Activated CD4-positive, alpha-beta T cell treated with anti-CD3 and anti-CD28 coated beads, Interleukin-2, amount 10 ng/mL, durations not matched to agents 24 days and 14 days (primary cell): Measurements from ENCODE around the gene KLHL24. TPM values are rescaled to one million over a fixed set of nuclear protein-coding genes. Genes with fewer than 3 reads are reported as not detected.
"Not testable (repeated sequence)": the region's sequence is repeated elsewhere in the genome, so short reads cannot be mapped to it uniquely, and the experiment has no call there.

ENCODE experiments used
- DNase-seq: peaks from one replicate; pipeline ENCODE4 v3.0.0; 2022
- H3K27ac Mint-ChIP-seq: one replicate; pipeline ENCODE4 v1.8.0; 2022; ENCODE audit warnings: mild to moderate bottlenecking, mixed read lengths
- H3K27me3 Mint-ChIP-seq: one replicate; pipeline ENCODE4 v1.8.0; 2022; ENCODE audit warnings: mixed read lengths
- H3K36me3 Mint-ChIP-seq: one replicate; pipeline ENCODE4 v1.8.0; 2022; ENCODE audit warnings: low read depth, mild to moderate bottlenecking, mixed read lengths
- H3K4me1 Mint-ChIP-seq: one replicate; pipeline ENCODE4 v1.8.0; 2021; ENCODE audit warnings: mixed read lengths
- H3K4me3 Mint-ChIP-seq: one replicate; pipeline ENCODE4 v1.8.0; 2022; ENCODE audit warnings: mild to moderate bottlenecking, moderate library complexity, mixed read lengths
- H3K9me3 Mint-ChIP-seq: one replicate; pipeline ENCODE4 v1.8.0; 2021; ENCODE audit warnings: mixed read lengths
- intact Hi-C: fragments of 100-400 bp; cut with micrococcal nuclease; formaldehyde crosslinking; loops from one replicate; pipeline ENCODE4 v1.15.1; 2023
- total RNA-seq: library from RNA; stranded (reverse); gene quantifications from 2 replicates; pipeline ENCODE4 v1.2.3, GENCODE V29; 2022

The KLHL24 gene
- total RNA-seq, 1 donor from 2014 or later, result 6.7 TPM

DNA sequence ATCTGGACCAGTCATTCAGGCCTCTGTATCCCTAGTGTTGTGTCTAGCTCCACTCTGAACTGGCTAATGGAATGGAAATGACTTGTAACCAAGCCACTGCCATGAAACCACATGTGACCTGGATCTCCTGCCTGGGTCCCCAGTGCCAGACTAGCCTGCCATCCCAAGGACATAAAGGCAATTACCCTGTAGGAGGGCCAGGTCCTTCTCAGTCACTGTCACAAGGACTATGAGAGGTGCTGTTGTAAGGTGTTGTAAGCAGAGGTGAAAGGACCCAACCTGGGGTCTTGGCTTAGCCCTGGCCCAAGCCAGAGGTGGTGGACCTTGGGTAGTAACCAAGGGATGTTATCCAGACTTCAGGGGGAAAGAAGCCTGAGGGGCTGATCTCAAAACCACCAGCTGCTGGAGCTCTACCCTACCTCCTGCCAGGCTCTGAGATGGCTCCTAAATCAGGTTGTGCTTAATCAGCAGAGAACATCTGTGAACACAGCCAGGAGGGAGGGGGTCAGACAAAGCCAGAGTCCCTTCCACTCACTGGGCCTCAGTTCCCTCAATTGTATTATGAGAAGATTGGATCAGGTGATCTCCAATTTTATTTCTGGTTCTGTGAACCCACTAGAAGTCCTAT lies 15.7 kb upstream of the KLHL24 start:
- no peak for DNase-seq
- Mint-ChIP-seq H3K36me3 (no peaks in the 10 kb centered on the region), H3K4me3 (no peak overlapping the region), H3K9me3 (no peaks in the 10 kb centered on the region), H3K27ac (no peak overlapping the region), H3K27me3 (peaks cover 10% of the 10 kb centered on the region), H3K4me1 (no peaks in the 10 kb centered on the region)
- intact Hi-C loops, result no loop called here

DNA sequence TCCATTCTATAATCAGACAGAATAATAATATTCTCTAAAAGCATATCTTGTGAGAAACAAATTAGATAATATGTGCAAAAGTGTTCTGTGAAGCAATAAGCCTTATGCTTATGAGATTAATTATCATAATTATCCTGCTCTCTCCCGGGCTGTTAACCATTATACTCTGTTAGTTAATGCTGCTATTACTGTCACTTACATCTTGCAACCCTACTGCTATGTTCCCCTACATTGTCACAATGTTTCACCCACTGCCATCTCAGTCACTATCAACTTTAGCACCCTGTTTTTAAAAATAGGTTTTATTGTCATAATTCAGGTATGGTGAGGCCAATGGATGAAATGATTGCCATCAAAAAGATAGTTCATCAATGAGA lies 15.2 kb upstream of the KLHL24 start:
- Mint-ChIP-seq H3K27ac (no peak overlapping the region), H3K27me3 (peaks cover 11% of the 10 kb centered on the region), H3K36me3 (no peaks in the 10 kb centered on the region), H3K4me1 (no peaks in the 10 kb centered on the region), H3K4me3 (no peak overlapping the region), H3K9me3 (no peaks in the 10 kb centered on the region)
- no peak for DNase-seq
- intact Hi-C loops, result no loop called here

GRCh38 chr3:183622473-183622872 lies 12.9 kb upstream of the KLHL24 start:
- H3K4me1 Mint-ChIP-seq, DNase-seq, intact Hi-C loops, H3K27ac Mint-ChIP-seq, H3K9me3 Mint-ChIP-seq, H3K36me3 Mint-ChIP-seq, H3K4me3 Mint-ChIP-seq: not testable (repeated sequence)
- peaks cover 11% of the 10 kb centered on the region for H3K27me3 Mint-ChIP-seq

DNA sequence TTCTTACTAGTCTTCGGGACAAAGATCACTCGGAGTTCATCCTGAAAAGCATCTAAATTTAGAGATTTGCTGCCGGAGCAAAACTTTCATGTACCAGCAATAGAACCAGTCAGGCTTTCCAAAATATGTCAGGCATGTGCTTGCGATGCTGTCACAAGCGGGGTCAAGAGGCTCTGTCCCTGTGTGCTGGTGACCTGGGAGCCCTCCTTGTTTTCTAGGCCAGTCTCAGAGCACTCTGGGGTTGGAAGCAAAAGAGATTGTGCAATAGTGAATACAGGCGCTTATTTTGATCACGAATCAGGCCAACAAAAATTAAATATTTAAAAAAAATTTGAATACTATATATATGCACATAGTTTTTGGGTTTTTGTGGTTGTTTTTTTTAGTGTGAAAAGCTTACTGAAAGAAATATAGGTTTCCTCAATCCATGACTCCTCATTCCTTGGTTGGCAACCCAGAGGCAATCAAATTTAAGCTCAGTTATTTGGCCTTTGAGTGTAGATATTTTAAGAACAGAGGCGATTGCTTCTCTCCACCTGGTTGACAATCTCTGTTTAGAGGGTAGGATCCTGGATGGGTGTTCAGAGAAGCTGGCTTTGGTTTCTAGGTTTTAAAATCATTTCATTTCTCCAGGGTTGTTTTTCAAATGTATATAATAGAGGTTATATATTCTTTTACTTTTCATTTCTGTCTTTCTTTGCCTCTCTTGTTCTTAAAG lies 8.4 kb upstream of the KLHL24 start:
- intact Hi-C loops, result no loop called here
- no peak overlapping the region for H3K27ac Mint-ChIP-seq
- H3K36me3 Mint-ChIP-seq, result no peaks in the 10 kb centered on the region
- DNase-seq, result no peak
- H3K4me3 Mint-ChIP-seq, result no peak overlapping the region
- H3K4me1 Mint-ChIP-seq, result no peaks in the 10 kb centered on the region
- no peaks in the 10 kb centered on the region for H3K9me3 Mint-ChIP-seq
- peaks cover 11% of the 10 kb centered on the region for H3K27me3 Mint-ChIP-seq

DNA sequence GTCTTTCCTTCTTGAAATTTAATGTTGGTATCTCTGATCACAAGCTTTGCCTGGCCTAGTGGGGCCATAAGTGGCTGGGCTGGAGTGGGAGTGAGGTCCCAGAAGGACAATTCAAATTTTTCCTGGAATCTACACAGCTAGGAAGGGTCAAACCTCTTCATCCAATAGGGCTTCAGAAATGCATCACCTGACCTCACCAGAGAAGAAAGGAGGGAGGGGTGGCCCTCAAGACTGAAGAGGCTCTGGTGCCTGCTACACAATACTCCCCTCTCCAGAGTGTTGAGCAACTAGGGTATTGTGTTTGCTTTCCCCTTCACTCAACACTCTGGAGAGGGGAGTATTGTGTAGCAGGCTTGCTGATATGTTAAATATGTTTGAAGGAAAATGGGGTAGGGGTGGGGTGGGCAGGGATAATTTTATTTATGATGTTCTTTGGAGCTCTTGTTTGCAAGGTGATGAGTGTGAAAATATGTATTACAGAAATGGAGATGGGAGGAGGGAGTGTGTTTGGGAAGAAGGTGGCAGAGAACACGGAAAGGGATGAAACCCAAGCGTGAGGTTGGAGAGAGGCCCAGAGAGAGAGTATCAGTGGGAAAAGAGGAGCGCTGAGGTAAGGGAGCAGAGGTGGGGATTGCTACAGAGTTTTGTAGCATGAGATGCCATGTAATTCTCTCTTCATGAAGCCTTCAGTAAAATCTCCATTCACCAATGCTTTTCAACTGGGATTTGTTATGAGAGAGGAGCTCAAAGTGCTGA lies 5.7 kb upstream of the KLHL24 start:
- DNase-seq, result peak; percentile 32
- Mint-ChIP-seq H3K4me3 (no peak overlapping the region), H3K27me3 (peaks cover under 1% of the 10 kb centered on the region), H3K36me3 (no peaks in the 10 kb centered on the region), H3K27ac (no peak overlapping the region), H3K4me1 (peaks cover under 1% of the 10 kb centered on the region), H3K9me3 (no peaks in the 10 kb centered on the region)
- intact Hi-C loops, result loop anchor here (10.0 kb wide), 1 partner anchor 385 kb away; the partner anchor contains the start of gene ABCC5

GRCh38 chr3:183631715-183632114 lies 3.7 kb upstream of the KLHL24 start:
- intact Hi-C loops, result loop anchor here (10.0 kb wide), 1 partner anchor 383 kb away; the partner anchor contains the start of gene ABCC5

DNA sequence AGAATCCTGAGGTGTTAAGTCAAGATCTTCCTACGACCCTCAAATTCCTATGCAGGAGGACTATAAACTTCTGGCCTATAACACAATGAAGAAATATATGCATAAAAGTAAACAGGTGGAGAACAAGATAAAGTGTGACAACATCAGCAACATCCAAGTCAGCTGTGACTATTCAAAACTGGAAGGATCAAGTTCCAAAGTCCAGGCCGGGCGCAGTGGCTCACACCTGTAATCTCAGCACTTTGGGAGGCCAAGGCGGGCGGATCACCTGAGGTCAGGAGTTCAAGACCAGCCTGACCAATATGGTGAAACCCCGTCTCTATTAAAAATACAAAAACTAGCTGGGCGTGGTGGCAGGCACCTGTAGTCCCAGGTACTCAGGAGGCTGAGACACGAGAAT lies 2.7 kb upstream of the KLHL24 start:
- peaks cover 17% of the 10 kb centered on the region for H3K4me1 Mint-ChIP-seq
- H3K36me3 Mint-ChIP-seq, H3K27ac Mint-ChIP-seq, H3K4me3 Mint-ChIP-seq, H3K27me3 Mint-ChIP-seq, H3K9me3 Mint-ChIP-seq, DNase-seq: not testable (repeated sequence)
- intact Hi-C loops, result loop anchor here (10.0 kb wide), 1 partner anchor 382 kb away; the partner anchor contains the start of gene ABCC5

More at GRCh38 chr3:183631715-183632114, 3.7 kb upstream of the KLHL24 start:
- H3K9me3 Mint-ChIP-seq, result no peaks in the 10 kb centered on the region
- DNase-seq, result no peak
- no peaks in the 10 kb centered on the region for H3K36me3 Mint-ChIP-seq
- no peaks in the 10 kb centered on the region for H3K27me3 Mint-ChIP-seq
- peaks cover 8% of the 10 kb centered on the region for H3K4me1 Mint-ChIP-seq
- H3K27ac Mint-ChIP-seq, result no peak overlapping the region
- H3K4me3 Mint-ChIP-seq, result no peak overlapping the region

DNA sequence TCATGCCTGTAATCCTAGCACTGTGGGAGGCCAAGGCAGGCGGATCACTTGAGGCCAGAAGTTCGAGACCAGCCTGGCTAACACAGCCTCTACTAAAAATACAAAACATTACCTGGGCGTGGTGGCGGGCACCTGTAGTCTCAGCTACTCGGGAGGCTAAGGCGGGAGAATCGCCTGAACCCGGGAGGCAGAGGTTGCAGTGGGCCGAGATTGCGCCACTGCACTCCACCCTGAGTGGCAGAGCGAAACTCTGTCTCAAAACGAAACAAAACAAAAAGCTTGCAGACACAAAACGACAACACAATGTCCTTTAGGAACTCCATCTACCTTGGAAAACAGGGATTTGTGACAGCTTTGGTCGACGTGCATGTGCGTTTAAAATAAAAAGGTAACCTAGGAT lies 716 bp upstream of the KLHL24 start:
- Mint-ChIP-seq H3K27ac (peak overlapping the region; percentile 96), H3K4me1 (peaks cover 20% of the 10 kb centered on the region), H3K36me3 (no peaks in the 10 kb centered on the region), H3K4me3 (peak overlapping the region; percentile 94), H3K27me3 (no peaks in the 10 kb centered on the region), H3K9me3 (no peaks in the 10 kb centered on the region)
- no peak for DNase-seq
- intact Hi-C loops, result loop anchor here (1.0 to 10.0 kb wide), 6 partner anchors 79 to 380 kb away; partner anchors contain the start of genes ABCC5 and KLHL6

DNA sequence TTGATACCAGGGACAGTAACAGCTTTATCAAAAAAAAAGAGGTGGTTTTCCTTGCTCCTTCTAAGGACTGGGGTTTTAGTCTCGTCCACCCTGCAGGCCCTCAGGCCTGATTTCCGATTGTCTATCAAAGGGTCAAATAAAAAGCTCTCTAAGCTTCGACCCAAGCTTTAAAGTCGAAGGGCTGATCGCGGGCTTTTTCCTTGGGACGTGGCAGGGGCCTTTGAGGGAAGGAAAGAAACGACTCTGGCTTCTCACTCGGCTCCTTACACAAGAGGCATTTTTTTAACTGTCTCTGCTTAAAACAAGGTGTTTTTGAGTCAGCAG lies 354 bp upstream of the KLHL24 start:
- Mint-ChIP-seq H3K36me3 (no peaks in the 10 kb centered on the region), H3K4me3 (peak overlapping the region; percentile 94), H3K9me3 (peaks cover 2% of the 10 kb centered on the region), H3K27ac (peak overlapping the region; percentile 96), H3K27me3 (no peaks in the 10 kb centered on the region), H3K4me1 (peaks cover 20% of the 10 kb centered on the region)
- DNase-seq, result no peak
- intact Hi-C loops, result loop anchor here (1.0 to 10.0 kb wide), 6 partner anchors 80 to 380 kb away; partner anchors contain the start of genes ABCC5 and KLHL6

- DNase-seq, result peak; percentile 98
- H3K9me3 Mint-ChIP-seq, result peaks cover 3% of the 10 kb centered on the region
- H3K27ac Mint-ChIP-seq, result peak overlapping the region; percentile 91
- H3K4me1 Mint-ChIP-seq, result peaks cover 20% of the 10 kb centered on the region
- H3K36me3 Mint-ChIP-seq, result no peaks in the 10 kb centered on the region
- H3K4me3 Mint-ChIP-seq, result peak overlapping the region; percentile 94
- intact Hi-C loops, result loop anchor here (1.0 to 10.0 kb wide), 7 partner anchors 62 to 726 kb away; partner anchors contain the start of genes ABCC5 and PARL
- H3K27me3 Mint-ChIP-seq, result no peaks in the 10 kb centered on the region
Observed at GRCh38 chr3:183636221-183637105, 1.0 kb downstream of the KLHL24 start.

DNA sequence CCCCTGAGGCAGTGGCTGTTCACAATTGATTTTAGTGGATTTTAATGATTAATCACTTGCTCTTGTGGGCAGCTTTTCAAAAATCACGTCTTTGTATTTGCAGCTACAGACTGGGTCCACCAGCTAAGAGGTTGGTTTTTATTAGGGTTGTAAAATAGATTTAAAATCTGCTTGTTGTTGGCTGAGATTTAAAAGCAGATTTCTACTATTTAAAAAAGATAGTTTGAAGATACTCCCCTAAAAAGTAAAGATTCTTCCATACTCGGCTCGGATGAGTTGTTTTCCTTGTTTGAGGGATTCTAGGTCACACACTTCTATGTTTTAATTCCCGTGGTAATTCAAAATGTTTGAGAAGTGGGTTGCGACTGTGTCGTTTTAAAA lies 1.7 kb downstream of the KLHL24 start:
- H3K27ac Mint-ChIP-seq, result peak overlapping the region; percentile 91
- no peak for DNase-seq

DNA sequence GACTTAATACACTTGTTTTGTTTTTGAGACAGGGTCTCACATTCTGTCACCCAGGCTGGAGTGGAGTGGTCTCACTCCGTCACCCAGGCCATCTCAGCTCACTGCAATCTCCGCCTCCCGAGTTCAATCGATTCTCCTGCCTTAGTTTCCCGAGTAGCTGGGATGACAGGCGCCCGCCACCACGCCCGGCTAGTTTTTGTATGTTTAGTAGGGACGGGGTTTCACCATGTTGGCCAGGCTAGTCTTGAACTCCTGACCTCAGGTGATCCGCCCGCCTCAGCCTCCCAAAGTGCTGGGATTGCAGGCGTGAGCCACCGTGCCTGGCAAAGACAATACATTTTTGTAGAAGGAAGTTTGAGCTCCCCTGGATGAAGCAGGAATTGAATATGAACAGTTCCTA lies 2.2 kb downstream of the KLHL24 start:
- not testable (repeated sequence) for DNase-seq, H3K9me3 Mint-ChIP-seq, H3K27me3 Mint-ChIP-seq, H3K36me3 Mint-ChIP-seq
- peaks cover 20% of the 10 kb centered on the region for H3K4me1 Mint-ChIP-seq
- H3K27ac Mint-ChIP-seq, result peak overlapping the region; percentile 91
- intact Hi-C loops, result loop anchor here (2.0 to 10.0 kb wide), 5 partner anchors 120 to 725 kb away; partner anchors contain the start of gene ABCC5
- peak overlapping the region; percentile 94 for H3K4me3 Mint-ChIP-seq

More for the DNA sequence above, 1.7 kb downstream of the KLHL24 start:
- intact Hi-C loops, result loop anchor here (2.0 to 10.0 kb wide), 5 partner anchors 120 to 726 kb away; partner anchors contain the start of gene ABCC5
- H3K4me3 Mint-ChIP-seq, result peak overlapping the region; percentile 94
- peaks cover 20% of the 10 kb centered on the region for H3K4me1 Mint-ChIP-seq
- no peaks in the 10 kb centered on the region for H3K27me3 Mint-ChIP-seq
- H3K9me3 Mint-ChIP-seq, result peaks cover 3% of the 10 kb centered on the region
- H3K36me3 Mint-ChIP-seq, result no peaks in the 10 kb centered on the region
